ENCODE data around the gene DAP. TPM values are rescaled to one million over a fixed set of nuclear protein-coding genes. Genes with fewer than 3 reads are reported as not detected.

Gene DAP
- total and polyA plus RNA-seq, 2 of the 13 experiments (the other 11 are each of a cell fraction or from before 2014, with no cell fraction given), result 22.0 to 57.5 TPM

DNA sequence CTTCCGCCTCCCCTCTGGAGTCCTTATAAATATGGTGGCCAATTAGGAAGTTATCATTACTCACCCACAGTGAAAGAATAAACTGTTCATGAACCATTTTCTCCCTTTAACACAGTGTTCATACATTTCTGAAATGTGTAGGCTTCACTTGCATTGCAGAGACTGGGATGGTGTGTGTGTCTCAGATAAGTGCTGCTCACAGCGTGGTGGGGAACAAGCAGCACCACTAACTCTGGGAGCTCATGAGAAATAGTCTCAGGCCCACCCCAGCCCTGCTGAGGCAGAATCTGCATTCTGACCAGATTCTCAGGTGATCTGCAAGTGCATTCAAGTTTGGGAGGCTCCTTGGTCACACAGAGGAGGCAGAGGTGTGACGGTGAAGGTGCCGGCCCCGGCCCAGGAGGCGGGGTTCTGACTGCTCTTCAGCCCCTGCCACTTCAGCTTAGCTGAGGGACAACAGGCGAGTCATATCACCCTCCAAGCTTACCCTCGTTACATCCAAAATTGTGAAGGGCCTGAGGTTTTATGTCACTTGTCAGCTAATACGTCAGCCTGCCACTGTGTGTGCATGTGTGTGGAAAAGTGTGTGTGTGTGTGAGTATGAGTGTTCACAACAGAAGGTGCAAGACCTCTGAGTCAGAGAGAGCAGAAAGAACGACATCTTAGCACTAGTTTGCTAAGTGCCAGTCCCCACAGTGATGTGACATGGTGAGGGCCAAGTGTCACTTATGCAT is 34.7 kb downstream of the DAP start:
- in situ Hi-C loops (cut with HindIII; ENCODE audit: extremely low pct_ligation_motif_present, low pct_unique_long_range_greater_than_20kb), result no loop called here
- no peak overlapping the region for H3K27ac ChIP-seq (ENCODE audit: extremely low read length, insufficient read depth, low read length)
- H3K4me1 ChIP-seq (ENCODE audit: insufficient read depth, low read length), result peaks cover 31% of the 10 kb centered on the region
- no peak for TF ChIP-seq ISL2 (CRISPR knock-in tag; IDR thresholded peaks at IDR 0.05)
- no peak for TF ChIP-seq KAT7 (CRISPR knock-in tag; IDR thresholded peaks at IDR 0.05; ENCODE audit: borderline replicate concordance)
- TF ChIP-seq, protein P1, sequence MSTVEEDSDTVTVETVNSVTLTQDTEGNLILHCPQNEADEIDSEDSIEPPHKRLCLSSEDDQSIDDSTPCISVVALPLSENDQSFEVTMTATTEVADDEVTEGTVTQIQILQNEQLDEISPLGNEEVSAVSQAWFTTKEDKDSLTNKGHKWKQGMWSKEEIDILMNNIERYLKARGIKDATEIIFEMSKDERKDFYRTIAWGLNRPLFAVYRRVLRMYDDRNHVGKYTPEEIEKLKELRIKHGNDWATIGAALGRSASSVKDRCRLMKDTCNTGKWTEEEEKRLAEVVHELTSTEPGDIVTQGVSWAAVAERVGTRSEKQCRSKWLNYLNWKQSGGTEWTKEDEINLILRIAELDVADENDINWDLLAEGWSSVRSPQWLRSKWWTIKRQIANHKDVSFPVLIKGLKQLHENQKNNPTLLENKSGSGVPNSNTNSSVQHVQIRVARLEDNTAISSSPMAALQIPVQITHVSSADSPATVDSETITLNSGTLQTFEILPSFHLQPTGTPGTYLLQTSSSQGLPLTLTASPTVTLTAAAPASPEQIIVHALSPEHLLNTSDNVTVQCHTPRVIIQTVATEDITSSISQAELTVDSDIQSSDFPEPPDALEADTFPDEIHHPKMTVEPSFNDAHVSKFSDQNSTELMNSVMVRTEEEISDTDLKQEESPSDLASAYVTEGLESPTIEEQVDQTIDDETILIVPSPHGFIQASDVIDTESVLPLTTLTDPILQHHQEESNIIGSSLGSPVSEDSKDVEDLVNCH (CRISPR knock-in tag; IDR thresholded peaks at IDR 0.05), result no peak
- TF ChIP-seq TAF1 (CRISPR knock-in tag; IDR thresholded peaks at IDR 0.05), result no peak
- TF ChIP-seq SNRNP70 (IDR thresholded peaks at IDR 0.05; ENCODE audit: low read depth, low read length), result no peak
- TF ChIP-seq, protein P2, sequence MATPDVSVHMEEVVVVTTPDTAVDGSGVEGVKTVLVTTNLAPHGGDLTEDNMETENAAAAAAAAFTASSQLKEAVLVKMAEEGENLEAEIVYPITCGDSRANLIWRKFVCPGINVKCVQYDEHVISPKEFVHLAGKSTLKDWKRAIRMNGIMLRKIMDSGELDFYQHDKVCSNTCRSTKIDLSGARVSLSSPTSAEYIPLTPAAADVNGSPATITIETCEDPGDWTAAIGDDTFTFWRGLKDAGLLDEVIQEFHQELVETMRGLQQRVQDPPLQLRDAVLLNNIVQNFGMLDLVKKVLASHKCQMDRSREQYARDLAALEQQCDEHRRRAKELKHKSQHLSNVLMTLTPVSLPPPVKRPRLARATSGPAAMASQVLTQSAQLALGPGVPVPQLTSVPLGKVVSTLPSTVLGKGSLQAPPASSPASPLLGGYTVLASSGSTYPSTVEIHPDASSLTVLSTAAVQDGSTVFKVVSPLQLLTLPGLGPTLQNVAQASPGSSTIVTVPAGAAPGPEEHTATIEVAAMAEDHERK (CRISPR knock-in tag; IDR thresholded peaks at IDR 0.05; ENCODE audit: low read depth), result no peak
- TF ChIP-seq, protein P3, sequence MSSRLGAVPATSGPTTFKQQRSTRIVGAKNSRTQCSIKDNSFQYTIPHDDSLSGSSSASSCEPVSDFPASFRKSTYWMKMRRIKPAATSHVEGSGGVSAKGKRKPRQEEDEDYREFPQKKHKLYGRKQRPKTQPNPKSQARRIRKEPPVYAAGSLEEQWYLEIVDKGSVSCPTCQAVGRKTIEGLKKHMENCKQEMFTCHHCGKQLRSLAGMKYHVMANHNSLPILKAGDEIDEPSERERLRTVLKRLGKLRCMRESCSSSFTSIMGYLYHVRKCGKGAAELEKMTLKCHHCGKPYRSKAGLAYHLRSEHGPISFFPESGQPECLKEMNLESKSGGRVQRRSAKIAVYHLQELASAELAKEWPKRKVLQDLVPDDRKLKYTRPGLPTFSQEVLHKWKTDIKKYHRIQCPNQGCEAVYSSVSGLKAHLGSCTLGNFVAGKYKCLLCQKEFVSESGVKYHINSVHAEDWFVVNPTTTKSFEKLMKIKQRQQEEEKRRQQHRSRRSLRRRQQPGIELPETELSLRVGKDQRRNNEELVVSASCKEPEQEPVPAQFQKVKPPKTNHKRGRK (CRISPR knock-in tag; IDR thresholded peaks at IDR 0.05), result no peak
- TF ChIP-seq, protein P4, sequence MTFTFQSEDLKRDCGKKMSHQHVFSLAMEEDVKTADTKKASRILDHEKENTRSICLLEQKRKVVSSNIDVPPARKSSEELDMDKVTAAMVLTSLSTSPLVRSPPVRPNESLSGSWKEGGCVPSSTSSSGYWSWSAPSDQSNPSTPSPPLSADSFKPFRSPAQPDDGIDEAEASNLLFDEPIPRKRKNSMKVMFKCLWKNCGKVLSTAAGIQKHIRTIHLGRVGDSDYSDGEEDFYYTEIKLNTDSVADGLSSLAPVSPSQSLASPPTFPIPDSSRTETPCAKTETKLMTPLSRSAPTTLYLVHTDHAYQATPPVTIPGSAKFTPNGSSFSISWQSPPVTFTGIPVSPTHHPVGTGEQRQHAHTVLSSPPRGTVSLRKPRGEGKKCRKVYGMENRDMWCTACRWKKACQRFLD (CRISPR knock-in tag; IDR thresholded peaks at IDR 0.05; ENCODE audit: borderline replicate concordance), result no peak
- TF ChIP-seq NR3C1 (CRISPR knock-in tag; IDR thresholded peaks at IDR 0.05), result no peak
- no peak for TF ChIP-seq ZNF737 (CRISPR knock-in tag; IDR thresholded peaks at IDR 0.05; ENCODE audit: borderline replicate concordance)
- no peak for TF ChIP-seq KDM5A (IDR thresholded peaks at IDR 0.05; ENCODE audit: borderline replicate concordance, low read length)

More for the DNA sequence above, 34.7 kb downstream of the DAP start:
- intact Hi-C loops (cut with micrococcal nuclease; ENCODE audit: unreplicated experiment), result no loop called here
- no peaks in the 10 kb centered on the region for H3K9me3 ChIP-seq (ENCODE audit: low read length)
- no peak overlapping the region for H3K4me2 ChIP-seq (ENCODE audit: low read depth, low read length)
- ATAC-seq (no peak), DNase-seq (ENCODE audit: low spot score) (no peak), FAIRE-seq (no peak)
- H3K9ac ChIP-seq (ENCODE audit: insufficient read depth, low read depth, low read length), result no peak overlapping the region
- ChIA-PET CTCF (ENCODE audit: low intra/inter-chr PET ratio, low total read pairs) (no interaction called here), POLR2A (no interaction called here)
- peaks cover 11% of the 10 kb centered on the region; the same call in 1 of the 2 replicates for H4K20me1 ChIP-seq (ENCODE audit: insufficient read depth, low read length)
- H3K36me3 ChIP-seq (replicated peaks in 1 of 2; ENCODE audit: control insufficient read depth in 1 of 2, insufficient read depth in 2 of 2, low read length in 2 of 2), result peaks cover 8 to 72% of the 10 kb centered on the region in 2 experiments
- H3K4me3 ChIP-seq (replicated peaks in 1 of 3; ENCODE audit: insufficient read depth in 1 of 3, low read depth in 2 of 3, low read length in 3 of 3), result no peak overlapping the region
- H3K27me3 ChIP-seq (ENCODE audit: control insufficient read depth in 1 of 2, insufficient read depth in 2 of 2, low read length in 2 of 2), result no peaks in the 10 kb centered on the region
- WGBS (ENCODE audit: low lambda C conversion rate), result 97% methylated on average over 10 of the region's 10 CpGs
- H2AFZ ChIP-seq (ENCODE audit: low read length), result no peak overlapping the region
- peaks cover 2% of the 10 kb centered on the region for H3K79me2 ChIP-seq (ENCODE audit: insufficient read depth, low read length)
- no TSS peak for BruUV-seq (replicated peaks)

All from HepG2 (cell line).